GM23338 (cell line): ENCODE results near the gene NR3C1. TPM values are rescaled to one million over a fixed set of nuclear protein-coding genes. Genes with fewer than 3 reads are reported as not detected.

Experiments
- ATAC-seq: fragments of 200-7000 bp; cut with Tn5 transposase; 3 replicates; pipeline ENCODE4 v1.9.1; 2020
- DNase-seq: peaks from one replicate; pipeline ENCODE4 v3.0.0-alpha.2; 2015; ENCODE audit warnings: low spot score
- H2AFZ ChIP-seq: fragments of 200-600 bp; sonication (generic); 2 replicates; pipeline ENCODE4 v1.8.0; 2016; ENCODE audit warnings: antibody characterized with exemption, mild to moderate bottlenecking, moderate library complexity
- H3F3A ChIP-seq: fragments of 200-600 bp; sonication (generic); replicated peaks from 2 replicates; pipeline ENCODE4 v1.8.0; 2017; ENCODE audit warnings: antibody characterized with exemption, mixed run types, low read depth
- H3K27ac ChIP-seq: fragments of 200-600 bp; sonication (generic); 2 replicates; pipeline ENCODE4 v1.6.1; 2016; ENCODE audit warnings: low read depth
- H3K27me3 ChIP-seq: fragments of 200-600 bp; sonication (generic); 2 replicates; pipeline ENCODE4 v1.8.0; 2016; ENCODE audit warnings: mild to moderate bottlenecking, mixed run types, moderate library complexity; ENCODE audit not compliant: insufficient read depth
- H3K36me3 ChIP-seq: fragments of 200-600 bp; sonication (generic); 2 replicates; pipeline ENCODE4 v1.8.0; 2016; ENCODE audit warnings: mild to moderate bottlenecking; ENCODE audit not compliant: insufficient read depth
- H3K4me1 ChIP-seq: fragments of 200-600 bp; sonication (generic); 2 replicates; pipeline ENCODE4 v1.8.0; 2016; ENCODE audit warnings: mild to moderate bottlenecking, moderate library complexity; ENCODE audit not compliant: insufficient read depth
- H3K4me2 ChIP-seq: fragments of 200-600 bp; sonication (generic); 2 replicates; pipeline ENCODE4 v1.7.1; 2017; ENCODE audit warnings: mixed run types
- H3K4me3 ChIP-seq: fragments of 200-600 bp; sonication (generic); 2 replicates; pipeline ENCODE4 v1.6.1; 2016; ENCODE audit warnings: mixed run types
- H3K79me2 ChIP-seq: fragments of 200-600 bp; sonication (generic); replicated peaks from 2 replicates; pipeline ENCODE4 v1.8.0; 2017; ENCODE audit warnings: mild to moderate bottlenecking; ENCODE audit not compliant: insufficient read depth
- H3K9me2 ChIP-seq: fragments of 200-600 bp; sonication (generic); 2 replicates; pipeline ENCODE4 v1.8.0; 2017; ENCODE audit not compliant: insufficient read depth
- H4K20me1 ChIP-seq: fragments of 200-600 bp; sonication (generic); replicated peaks from 2 replicates; pipeline ENCODE4 v1.8.0; 2017; ENCODE audit warnings: mild to moderate bottlenecking; ENCODE audit not compliant: insufficient read depth
- H3K27ac Mint-ChIP-seq: 2 replicates; pipeline ENCODE4 v1.8.0; 2020; ENCODE audit warnings: inconsistent platforms, mild to moderate bottlenecking, moderate library complexity, mixed read lengths
- H3K27me3 Mint-ChIP-seq: 3 replicates; pipeline ENCODE4 v1.8.0; 2022; ENCODE audit warnings: low read depth, mild to moderate bottlenecking, moderate library complexity, mixed read lengths, inconsistent platforms; ENCODE audit not compliant: insufficient read depth, poor library complexity
- H3K36me3 Mint-ChIP-seq: 3 replicates; pipeline ENCODE4 v1.8.0; 2021; ENCODE audit warnings: low read depth, mild to moderate bottlenecking, inconsistent platforms, moderate library complexity, mixed read lengths
- H3K4me1 Mint-ChIP-seq: 3 replicates; pipeline ENCODE4 v1.8.0; 2020; ENCODE audit warnings: mild to moderate bottlenecking, inconsistent platforms, mixed read lengths
- H3K4me3 Mint-ChIP-seq: 3 replicates; pipeline ENCODE4 v1.8.0; 2021; ENCODE audit warnings: moderate library complexity, mild to moderate bottlenecking, inconsistent platforms, mixed read lengths
- H3K9me3 Mint-ChIP-seq: 3 replicates; pipeline ENCODE4 v1.8.0; 2020; ENCODE audit warnings: moderate library complexity, mild to moderate bottlenecking, inconsistent platforms, mixed read lengths
- CREB1 ChIP-seq: fragments of 250-450 bp; sonication (Bioruptor Pico); IDR thresholded peaks from 2 replicates; pipeline ENCODE4 v1.5.0; 2020; ENCODE audit warnings: low read depth, mild to moderate bottlenecking, moderate library complexity
- EZH2 ChIP-seq: fragments of 200-600 bp; sonication (generic); IDR thresholded peaks from one replicate; pipeline ENCODE4 v1.8.0; 2017; ENCODE audit warnings: antibody characterized with exemption, mild to moderate bottlenecking, low read depth; ENCODE audit not compliant: unreplicated experiment
- JUNB ChIP-seq: IDR thresholded peaks from one replicate; pipeline ENCODE4 v1.6.1; 2016; ENCODE audit warnings: antibody characterized with exemption; ENCODE audit not compliant: unreplicated experiment
- NANOG ChIP-seq: IDR thresholded peaks from 2 replicates; pipeline ENCODE4 v1.6.1; 2016; ENCODE audit warnings: antibody characterized with exemption, borderline replicate concordance
- POLR2AphosphoS5 ChIP-seq: IDR thresholded peaks from 2 replicates; pipeline ENCODE4 v1.6.1; 2016; ENCODE audit warnings: antibody characterized with exemption, low read depth
- STAT1 ChIP-seq: IDR thresholded peaks from one replicate; pipeline ENCODE4 v1.6.1; 2016; ENCODE audit warnings: antibody characterized with exemption; ENCODE audit not compliant: unreplicated experiment
- ZNF114 ChIP-seq: fragments of 250-450 bp; sonication (Bioruptor Pico); IDR thresholded peaks from 2 replicates; pipeline ENCODE4 v1.5.0; 2020; ENCODE audit warnings: mild to moderate bottlenecking, moderate library complexity
- ZNF331 ChIP-seq: fragments of 250-450 bp; sonication (Bioruptor Pico); IDR thresholded peaks from 2 replicates; pipeline ENCODE4 v1.5.0; 2020; ENCODE audit warnings: low read depth, mild to moderate bottlenecking, moderate library complexity
- ZNF462 ChIP-seq: fragments of 250-450 bp; sonication (Bioruptor Pico); IDR thresholded peaks from 2 replicates; pipeline ENCODE4 v1.5.0; 2020; ENCODE audit warnings: mild to moderate bottlenecking, moderate library complexity
- polyA plus RNA-seq: library from polyadenylated mRNA; unstranded; fragments of >200 nt; fragmentation: Nextera tagmentation; extraction: Ambion mirVana; gene quantifications from 2 replicates; pipeline ENCODE4 v1.2.1, GENCODE V29; 2016
- total RNA-seq: library from RNA; depleted of rRNA; stranded (reverse); fragments of >200 nt; shearing (Covaris generic); gene quantifications from 2 replicates; pipeline ENCODE4 v1.2.3, GENCODE V29; 2014
- TF ChIP-seq, protein P1 (sequence below): IDR thresholded peaks from one replicate; pipeline ENCODE4 v1.6.1; 2018; ENCODE audit warnings: antibody characterized with exemption; ENCODE audit not compliant: unreplicated experiment

NR3C1 gene
- total and polyA plus RNA-seq, 2 experiments from 2014 or later = 1.2 to 4.6 TPM

DNA sequence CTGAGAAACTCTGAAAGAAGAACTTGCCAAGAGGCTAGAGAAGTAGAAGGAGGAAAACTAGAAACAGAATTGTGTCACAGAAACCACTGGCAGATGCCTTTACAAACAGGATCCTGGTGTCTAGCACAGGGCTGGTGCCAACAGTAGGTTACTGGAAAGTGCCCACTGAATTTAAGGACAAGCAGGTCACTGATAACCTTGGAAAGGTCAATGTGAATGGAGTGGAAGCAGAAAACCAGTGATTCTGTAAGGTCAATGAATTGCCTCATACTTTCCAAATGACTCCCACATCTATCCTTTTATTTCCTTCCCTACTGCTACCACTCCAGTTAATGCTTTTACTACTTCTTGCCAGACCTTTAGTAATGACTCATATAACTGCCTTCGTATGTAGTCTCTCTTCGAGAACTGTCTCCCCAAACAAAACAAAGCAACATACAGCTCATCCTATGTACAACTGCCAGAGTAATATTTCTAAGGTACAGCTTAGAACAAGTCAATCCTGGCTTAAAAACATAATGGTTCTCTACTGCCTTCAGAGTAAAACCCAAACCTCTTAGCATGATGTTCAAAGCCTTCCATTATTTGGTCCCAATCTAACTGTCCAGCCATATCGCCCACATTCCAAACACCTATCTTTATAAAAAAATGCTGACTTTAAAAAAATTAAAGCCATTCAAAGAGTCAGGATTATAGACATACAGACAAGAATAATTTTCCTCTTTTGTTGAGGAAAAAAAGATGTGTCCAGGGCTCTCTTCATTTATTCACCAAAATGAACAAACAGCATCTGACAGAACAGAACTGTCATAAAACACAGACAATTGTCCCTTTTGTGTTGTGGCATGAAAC lies 52.5 kb downstream of the NR3C1 start:
- ATAC-seq = no peak
- Histone ChIP-seq H4K20me1 (no peaks in the 10 kb centered on the region), H3K27me3 (no peaks in the 10 kb centered on the region), H3K79me2 (no peaks in the 10 kb centered on the region), H3K36me3 (no peaks in the 10 kb centered on the region), H3K27ac (no peak overlapping the region), H3K9me2 (no peaks in the 10 kb centered on the region; the same call in 1 of the 2 replicates), H3F3A (no peaks in the 10 kb centered on the region), H3K4me1 (no peaks in the 10 kb centered on the region), H3K4me3 (no peak overlapping the region), H3K4me2 (no peak overlapping the region), H2AFZ (no peak overlapping the region)
- Mint-ChIP-seq H3K9me3 (no peaks in the 10 kb centered on the region), H3K36me3 (no peaks in the 10 kb centered on the region), H3K27me3 (no peaks in the 10 kb centered on the region), H3K4me3 (no peak overlapping the region), H3K27ac (no peak overlapping the region), H3K4me1 (peaks cover 9% of the 10 kb centered on the region)
- DNase-seq = no peak
- no peak for TF ChIP-seq JUNB
- no peak for TF ChIP-seq ZNF462 (CRISPR knock-in tag)
- no peak for TF ChIP-seq ZNF114
- TF ChIP-seq ZNF331 = no peak
- TF ChIP-seq STAT1 = no peak
- no peak for TF ChIP-seq EZH2
- TF ChIP-seq, protein P1, sequence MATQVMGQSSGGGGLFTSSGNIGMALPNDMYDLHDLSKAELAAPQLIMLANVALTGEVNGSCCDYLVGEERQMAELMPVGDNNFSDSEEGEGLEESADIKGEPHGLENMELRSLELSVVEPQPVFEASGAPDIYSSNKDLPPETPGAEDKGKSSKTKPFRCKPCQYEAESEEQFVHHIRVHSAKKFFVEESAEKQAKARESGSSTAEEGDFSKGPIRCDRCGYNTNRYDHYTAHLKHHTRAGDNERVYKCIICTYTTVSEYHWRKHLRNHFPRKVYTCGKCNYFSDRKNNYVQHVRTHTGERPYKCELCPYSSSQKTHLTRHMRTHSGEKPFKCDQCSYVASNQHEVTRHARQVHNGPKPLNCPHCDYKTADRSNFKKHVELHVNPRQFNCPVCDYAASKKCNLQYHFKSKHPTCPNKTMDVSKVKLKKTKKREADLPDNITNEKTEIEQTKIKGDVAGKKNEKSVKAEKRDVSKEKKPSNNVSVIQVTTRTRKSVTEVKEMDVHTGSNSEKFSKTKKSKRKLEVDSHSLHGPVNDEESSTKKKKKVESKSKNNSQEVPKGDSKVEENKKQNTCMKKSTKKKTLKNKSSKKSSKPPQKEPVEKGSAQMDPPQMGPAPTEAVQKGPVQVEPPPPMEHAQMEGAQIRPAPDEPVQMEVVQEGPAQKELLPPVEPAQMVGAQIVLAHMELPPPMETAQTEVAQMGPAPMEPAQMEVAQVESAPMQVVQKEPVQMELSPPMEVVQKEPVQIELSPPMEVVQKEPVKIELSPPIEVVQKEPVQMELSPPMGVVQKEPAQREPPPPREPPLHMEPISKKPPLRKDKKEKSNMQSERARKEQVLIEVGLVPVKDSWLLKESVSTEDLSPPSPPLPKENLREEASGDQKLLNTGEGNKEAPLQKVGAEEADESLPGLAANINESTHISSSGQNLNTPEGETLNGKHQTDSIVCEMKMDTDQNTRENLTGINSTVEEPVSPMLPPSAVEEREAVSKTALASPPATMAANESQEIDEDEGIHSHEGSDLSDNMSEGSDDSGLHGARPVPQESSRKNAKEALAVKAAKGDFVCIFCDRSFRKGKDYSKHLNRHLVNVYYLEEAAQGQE = no peak
- TF ChIP-seq CREB1 = no peak
- TF ChIP-seq NANOG = no peak
- TF ChIP-seq POLR2AphosphoS5 = no peak
